GM18498 (cell line): ENCODE results near the gene AOC2.
"Not testable (repeated sequence)": the region's sequence is repeated elsewhere in the genome, so short reads cannot be mapped to it uniquely, and the experiment has no call there.

Experiments
- ATAC-seq: cut with Tn5 transposase; IDR thresholded peaks from one replicate; pipeline ENCODE4 v1.9.1; 2021; ENCODE audit warnings: mild to moderate bottlenecking, moderate library complexity; ENCODE audit not compliant: unreplicated experiment

Gene AOC2

GRCh38 chr17:42879596-42879985 is 35.2 kb downstream of the AOC2 start:
- ATAC-seq, result no peak

DNA sequence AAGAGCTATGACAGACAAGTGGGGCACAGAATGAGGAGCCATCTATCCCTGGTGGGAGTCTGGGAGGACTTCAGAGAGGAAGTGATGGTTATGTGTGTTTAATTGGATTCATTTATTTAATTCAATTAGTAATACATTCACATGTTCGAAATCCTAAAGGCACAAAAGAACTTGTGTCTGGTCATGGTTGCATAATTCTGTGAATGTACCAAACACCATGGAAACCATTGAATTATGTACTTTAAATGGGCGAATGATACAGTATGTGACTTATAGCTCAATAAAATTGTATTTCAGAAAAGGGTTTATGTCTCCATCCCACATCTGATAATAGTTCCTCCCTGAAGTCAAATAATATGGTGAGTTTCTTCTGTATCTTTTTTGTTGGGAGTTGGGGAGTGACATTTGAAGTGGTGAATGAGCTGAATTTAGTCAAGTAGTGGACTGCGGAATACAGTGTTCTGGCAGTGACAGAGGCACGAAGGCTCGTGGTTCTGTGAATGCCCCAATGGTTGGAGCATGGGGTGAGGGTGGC is 36.5 kb downstream of the AOC2 start:
- ATAC-seq, result no peak

DNA sequence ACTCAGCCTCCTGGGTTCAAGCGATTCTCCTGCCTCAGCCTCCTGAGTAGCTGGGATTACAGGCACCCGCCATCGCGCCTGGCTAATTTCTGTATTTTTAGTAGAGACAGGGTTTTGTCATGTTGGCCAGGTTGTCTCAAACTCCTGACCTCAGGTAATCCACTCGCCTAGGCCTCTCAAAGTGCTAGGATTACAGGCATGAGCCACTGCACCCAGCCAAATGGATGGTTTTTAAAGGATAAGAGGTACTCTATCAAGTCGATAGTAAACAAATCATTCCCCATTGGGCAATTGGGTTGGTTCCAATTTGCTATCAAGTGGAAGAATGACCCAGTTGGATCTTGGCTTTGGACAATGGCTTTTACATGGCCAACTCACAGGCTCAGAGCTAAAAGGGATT is 37.3 kb downstream of the AOC2 start:
- ATAC-seq, result not testable (repeated sequence)

GRCh38 chr17:42882166-42882565 is 37.8 kb downstream of the AOC2 start:
- no peak for ATAC-seq

GRCh38 chr17:42883802-42884558 is 39.6 kb downstream of the AOC2 start:
- ATAC-seq, result no peak

GRCh38 chr17:42885806-42886205 is 41.4 kb downstream of the AOC2 start:
- ATAC-seq, result not testable (repeated sequence)

GRCh38 chr17:42886283-42887176 is 42.1 kb downstream of the AOC2 start:
- ATAC-seq, result no peak

DNA sequence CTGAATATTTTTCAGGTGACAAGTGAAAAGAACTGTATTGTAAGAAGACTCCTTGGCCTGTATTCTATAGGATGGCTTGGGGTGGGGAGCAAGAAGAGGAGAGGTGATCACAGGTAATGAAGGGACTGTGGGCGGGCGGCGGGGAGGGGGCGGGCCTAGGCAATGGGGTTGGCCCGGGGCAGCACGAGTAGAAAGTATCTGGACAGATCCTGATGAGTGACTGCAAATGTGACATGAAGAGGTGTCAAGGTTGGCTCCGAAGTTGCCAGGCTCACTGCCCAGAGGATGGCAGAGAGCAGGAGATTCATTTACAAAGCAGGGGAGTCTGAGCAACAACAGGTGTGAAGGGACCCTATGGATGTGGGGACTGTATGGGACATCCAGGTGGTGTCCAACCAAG is 45.4 kb downstream of the AOC2 start:
- no peak for ATAC-seq

- ATAC-seq, result no peak
Observed at GRCh38 chr17:42891539-42892152, 47.3 kb downstream of the AOC2 start.

DNA sequence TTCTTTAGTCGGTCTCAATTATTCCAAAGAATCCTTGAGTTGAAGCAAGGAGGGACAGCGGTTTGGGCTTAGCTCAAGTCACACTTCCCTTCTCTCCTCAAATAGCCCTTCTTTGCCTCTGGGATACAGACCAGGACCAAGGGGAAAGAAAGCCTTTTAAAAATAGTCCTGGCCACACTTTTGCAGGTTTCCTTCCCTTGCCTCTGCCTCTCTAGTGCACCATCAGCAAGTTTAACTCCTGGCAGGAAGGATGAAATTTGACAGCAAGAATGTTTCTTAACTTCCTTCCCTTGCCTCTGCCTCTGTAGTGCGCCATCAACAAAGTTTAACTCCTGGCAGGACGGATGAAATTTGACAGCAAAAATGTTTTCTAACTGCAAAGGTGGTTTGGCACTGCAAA is 49.0 kb downstream of the AOC2 start:
- ATAC-seq, result no peak

GRCh38 chr17:42894283-42895184 is 50.2 kb downstream of the AOC2 start:
- ATAC-seq, result no peak

DNA sequence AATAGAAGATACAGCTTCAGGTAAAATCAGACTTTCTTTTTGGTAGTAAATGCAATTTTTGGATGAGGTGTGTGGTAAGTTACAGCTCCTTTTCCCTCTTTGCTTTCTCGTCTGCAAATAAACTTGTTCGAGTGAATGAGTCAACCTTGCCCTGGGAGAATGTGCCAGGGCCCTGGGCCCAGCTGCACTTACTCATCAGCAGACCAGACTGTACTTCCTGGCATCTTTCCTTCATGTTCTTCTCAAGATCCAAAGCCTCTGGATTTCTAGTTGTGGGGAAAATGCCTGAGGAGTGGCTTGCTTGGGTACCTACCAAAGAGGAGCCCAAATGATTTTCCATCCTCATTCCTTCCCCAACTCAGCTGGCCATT is 50.8 kb downstream of the AOC2 start:
- no peak for ATAC-seq

DNA sequence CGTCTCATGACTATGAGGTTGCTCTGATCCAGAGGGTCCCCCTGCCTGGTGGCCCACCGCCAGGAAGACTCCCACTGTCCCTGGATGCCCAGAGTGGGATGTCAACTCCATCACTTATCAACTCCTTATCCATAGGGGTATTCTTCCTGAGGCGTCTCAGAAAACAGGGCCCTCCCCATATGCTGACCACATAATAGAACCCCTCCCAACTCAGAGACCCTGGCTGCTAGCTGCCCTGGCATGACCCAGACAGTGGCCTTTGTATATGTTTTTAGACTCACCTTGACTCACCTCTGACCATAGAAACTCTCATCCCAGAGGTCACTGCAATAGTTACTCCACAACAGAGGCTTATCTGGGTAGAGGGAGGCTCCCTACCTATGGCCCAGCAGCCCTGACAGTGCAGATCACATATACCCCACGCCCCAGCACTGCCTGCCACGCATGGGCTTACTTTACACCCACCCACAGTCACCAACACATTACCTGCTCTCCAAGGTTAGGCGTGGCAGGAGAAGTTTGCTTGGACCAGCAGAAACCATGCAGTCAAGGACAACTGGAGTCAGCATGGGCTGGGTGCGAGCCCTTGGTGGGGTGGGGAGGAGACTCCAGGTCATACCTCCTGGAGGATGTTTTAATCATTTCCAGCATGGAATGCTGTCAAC is 53.9 kb downstream of the AOC2 start:
- ATAC-seq, result no peak

- not testable (repeated sequence) for ATAC-seq
Observed at GRCh38 chr17:42899981-42900380, 55.6 kb downstream of the AOC2 start.
